Gastrocnemius medialis (tissue), 4 donors: ENCODE measurements around the gene E2F4.

Source experiments
- POLR2A ChIP-seq, 2 donors: fragments of 450-650 bp; IDR thresholded peaks; one replicate each; pipeline ENCODE4 v1.6.1; 2017; ENCODE audit warnings: antibody characterized with exemption in 2 of 2, mild to moderate bottlenecking in 2 of 2, moderate library complexity in 2 of 2
- TF ChIP-seq, protein P1 (sequence below), 5 experiments: fragments of 450-650 bp in 3 of 5; fragments of 200-600 bp in 2 of 5; sonication (generic) in 2 of 5; IDR thresholded peaks in 4 of 5; conservative IDR thresholded peaks in 1 of 5; 1 replicate in 4 of 5; 2 replicates in 1 of 5; pipeline ENCODE4 v1.5.1; 2016 to 2019; ENCODE audit warnings: antibody characterized with exemption in 5 of 5, mild to moderate bottlenecking in 3 of 5, moderate library complexity in 3 of 5

- TF ChIP-seq, protein P1, sequence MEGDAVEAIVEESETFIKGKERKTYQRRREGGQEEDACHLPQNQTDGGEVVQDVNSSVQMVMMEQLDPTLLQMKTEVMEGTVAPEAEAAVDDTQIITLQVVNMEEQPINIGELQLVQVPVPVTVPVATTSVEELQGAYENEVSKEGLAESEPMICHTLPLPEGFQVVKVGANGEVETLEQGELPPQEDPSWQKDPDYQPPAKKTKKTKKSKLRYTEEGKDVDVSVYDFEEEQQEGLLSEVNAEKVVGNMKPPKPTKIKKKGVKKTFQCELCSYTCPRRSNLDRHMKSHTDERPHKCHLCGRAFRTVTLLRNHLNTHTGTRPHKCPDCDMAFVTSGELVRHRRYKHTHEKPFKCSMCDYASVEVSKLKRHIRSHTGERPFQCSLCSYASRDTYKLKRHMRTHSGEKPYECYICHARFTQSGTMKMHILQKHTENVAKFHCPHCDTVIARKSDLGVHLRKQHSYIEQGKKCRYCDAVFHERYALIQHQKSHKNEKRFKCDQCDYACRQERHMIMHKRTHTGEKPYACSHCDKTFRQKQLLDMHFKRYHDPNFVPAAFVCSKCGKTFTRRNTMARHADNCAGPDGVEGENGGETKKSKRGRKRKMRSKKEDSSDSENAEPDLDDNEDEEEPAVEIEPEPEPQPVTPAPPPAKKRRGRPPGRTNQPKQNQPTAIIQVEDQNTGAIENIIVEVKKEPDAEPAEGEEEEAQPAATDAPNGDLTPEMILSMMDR (IDR thresholded peaks at IDR 0.05 in 4 of 5, conservative IDR thresholded peaks at IDR 0.05 in 1 of 5): no peak
- no peak for TF ChIP-seq POLR2A (IDR thresholded peaks at IDR 0.05)
These were observed 29.3 kb upstream of the E2F4 start for GRCh38 chr16:67162506-67163163.
